GM12891 (cell line): ENCODE measurements around the gene PTPRN2.

Source experiments
- POLR2A ChIP-seq: IDR thresholded peaks from 2 replicates; pipeline ENCODE4 v1.6.1; 2011; ENCODE audit warnings: low read depth, low read length, control low read depth
- POLR2AphosphoS5 ChIP-seq: IDR thresholded peaks from 2 replicates; pipeline ENCODE4 v1.6.1; 2011; ENCODE audit warnings: low read depth, low read length, control low read depth

DNA sequence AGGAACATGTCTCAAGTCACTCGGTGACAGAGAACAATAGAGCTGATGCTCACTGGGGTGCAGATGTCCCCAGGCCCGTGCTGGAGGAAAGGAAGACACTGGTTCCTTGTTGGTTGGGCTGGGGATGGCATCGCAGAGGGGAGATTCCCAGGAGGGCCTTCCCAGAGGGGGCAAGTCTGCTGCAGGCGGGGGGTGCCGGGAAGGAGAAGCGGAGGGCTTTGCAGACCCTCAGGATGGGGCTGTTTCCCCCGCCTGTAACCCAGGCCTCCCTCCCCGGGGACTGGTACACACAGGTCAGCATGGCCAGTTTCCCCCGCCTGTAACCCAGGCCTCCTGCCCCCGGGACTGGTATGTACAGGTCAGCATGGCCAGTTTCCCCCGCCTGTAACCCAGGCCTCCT, 967.0 kb downstream of the PTPRN2 start:
- TF ChIP-seq POLR2AphosphoS5 (no peak), POLR2A (no peak)
